HG02571 (cell line): Measurements from ENCODE around the gene ASS1.

Experiments
- ATAC-seq: cut with Tn5 transposase; IDR thresholded peaks from one replicate; pipeline ENCODE4 v1.9.1; 2021; ENCODE audit warnings: mild to moderate bottlenecking, moderate library complexity; ENCODE audit not compliant: unreplicated experiment

ASS1 gene

GRCh38 chr9:130491830-130492482 is 47.2 kb downstream of the ASS1 start:
- no peak for ATAC-seq

- ATAC-seq = no peak
These were observed 48.3 kb downstream of the ASS1 start for GRCh38 chr9:130493021-130493420.

GRCh38 chr9:130493476-130493875 is 48.7 kb downstream of the ASS1 start:
- no peak for ATAC-seq

DNA sequence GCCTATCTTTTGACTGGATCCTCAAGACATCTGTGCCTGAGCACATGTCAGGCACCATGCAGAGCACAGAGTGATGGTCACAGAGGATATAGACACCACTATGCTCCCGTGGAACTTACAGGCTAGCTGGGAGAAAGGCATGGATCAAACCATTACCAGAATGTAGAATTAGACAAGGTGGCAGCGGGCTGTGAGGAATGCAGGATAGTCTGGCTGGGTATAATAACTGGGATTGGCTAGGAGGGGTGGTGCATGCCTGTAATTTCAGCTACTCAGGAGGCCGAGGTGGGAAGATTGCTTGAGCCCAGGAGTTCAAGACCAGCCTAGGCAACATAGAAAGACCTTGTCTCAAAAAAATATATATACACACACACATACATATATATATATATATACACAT is 50.3 kb downstream of the ASS1 start:
- no peak for ATAC-seq

DNA sequence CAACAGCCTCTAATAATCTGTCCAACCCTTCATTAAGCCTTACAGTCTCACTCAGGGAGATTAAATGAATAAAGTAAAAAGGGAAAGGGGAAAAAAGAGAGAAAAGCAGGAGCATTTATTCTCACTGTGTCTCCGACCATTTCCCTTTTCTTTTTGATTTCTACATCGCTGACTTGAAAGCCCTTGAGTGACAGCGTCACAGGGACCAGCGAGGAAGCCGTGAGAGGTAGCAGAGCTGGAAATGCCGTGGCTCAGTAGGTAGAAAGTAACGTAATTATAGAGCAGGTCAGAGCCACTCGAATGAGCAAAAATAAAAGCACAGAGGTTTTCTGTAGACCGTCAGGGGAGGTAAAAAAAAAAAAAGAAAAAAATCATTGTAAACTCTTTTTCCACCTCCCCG is 52.4 kb downstream of the ASS1 start:
- ATAC-seq = no peak

GRCh38 chr9:130498298-130498917 is 53.6 kb downstream of the ASS1 start:
- ATAC-seq = no peak

DNA sequence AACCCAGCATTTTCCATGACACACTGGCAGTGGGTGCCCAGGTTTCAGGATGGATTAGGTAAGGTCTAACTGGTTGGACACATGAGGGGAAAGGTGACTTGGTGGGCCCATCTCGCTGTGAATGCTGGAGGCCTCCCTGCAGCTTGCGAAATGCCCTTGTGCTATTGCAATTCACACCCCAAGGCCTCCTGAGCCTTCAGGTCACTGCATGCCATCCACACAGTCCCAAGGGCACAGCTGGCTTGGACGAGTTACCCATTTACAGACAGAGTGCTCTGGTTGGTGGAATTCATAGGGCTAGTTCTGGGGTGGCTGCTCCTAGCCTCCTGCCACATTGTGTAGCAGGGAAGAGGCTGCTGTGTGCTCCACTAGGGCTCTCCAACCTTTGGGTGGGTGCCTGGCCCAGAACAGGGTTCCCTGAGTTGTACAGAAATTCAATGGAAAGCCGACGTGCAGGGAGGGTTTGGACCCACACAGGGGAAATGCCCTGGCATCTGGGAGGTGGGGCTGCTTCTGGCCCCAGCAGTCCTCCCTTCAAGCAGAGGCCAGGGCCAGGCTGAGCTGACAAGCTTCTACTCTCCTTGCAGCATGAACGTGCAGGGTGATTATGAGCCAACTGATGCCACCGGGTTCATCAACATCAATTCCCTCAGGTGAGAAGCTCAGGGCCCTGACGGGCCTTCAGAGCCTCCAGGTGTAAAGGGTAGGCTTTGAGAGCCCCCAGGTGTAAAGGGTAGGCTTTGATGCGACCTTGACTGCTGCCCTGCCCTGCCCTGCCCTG is 54.3 kb downstream of the ASS1 start:
- no peak for ATAC-seq

GRCh38 chr9:130499804-130500263 is 55.1 kb downstream of the ASS1 start:
- no peak for ATAC-seq

- no peak for ATAC-seq
These were observed 55.8 kb downstream of the ASS1 start for GRCh38 chr9:130500340-130501180.

DNA sequence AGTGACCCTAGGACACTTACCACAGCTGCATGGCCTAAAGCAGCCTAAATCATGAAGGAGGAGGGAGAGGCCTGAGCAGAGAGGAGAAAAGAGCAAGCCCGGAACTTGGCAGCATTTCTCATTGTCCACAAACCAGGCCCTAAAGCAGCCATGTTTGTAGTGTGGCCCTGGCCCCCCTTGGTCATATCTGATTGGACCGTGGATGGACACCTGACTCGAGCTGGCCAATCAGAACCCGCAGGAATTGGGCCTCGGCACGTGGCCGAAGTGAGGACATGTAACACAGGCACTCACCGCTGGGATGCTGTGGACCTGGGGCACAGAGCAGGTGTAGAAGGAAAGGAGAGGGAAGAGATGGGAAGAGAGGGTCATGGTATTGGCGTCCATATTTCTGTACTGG is 56.9 kb downstream of the ASS1 start:
- ATAC-seq = no peak

DNA sequence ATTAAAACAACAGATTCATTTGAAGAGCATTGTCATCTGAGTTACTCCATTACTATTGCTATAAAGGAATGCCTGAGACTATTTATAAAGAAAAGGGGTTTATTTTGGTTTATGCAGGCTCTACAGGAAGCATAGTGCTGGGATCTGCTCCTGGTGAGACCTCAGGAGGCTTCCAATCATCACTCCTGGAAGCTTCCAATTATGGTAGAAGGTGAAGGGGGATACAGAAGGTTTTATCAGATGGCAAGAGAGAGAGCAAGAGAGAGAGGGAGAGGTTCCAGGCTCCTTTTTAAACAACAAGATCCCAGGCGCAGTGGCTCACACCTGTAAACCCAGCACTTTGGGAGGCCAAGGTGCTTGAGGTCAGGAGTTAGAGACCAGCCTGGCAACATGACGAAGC is 63.5 kb downstream of the ASS1 start:
- ATAC-seq = no peak

- no peak for ATAC-seq
These were observed 67.4 kb downstream of the ASS1 start for GRCh38 chr9:130512199-130512598.

DNA sequence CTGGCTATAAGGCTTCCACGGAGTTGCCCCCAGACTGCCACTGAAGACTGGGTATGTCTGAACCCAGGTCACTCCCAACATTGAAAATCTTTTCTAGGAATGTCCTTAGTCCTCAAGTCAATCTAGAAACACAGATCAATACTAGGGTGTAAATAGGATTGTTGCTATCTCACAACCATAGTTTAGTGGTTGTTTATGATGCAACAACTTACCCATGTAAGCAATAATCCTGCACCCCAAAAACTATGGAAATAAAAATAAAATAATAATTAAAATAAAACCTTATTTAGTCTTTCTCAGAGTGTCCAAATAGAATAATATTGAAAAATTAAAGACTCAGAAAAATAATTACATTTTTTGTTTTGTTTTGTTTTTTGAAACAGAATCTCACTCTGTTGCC is 68.3 kb downstream of the ASS1 start:
- no peak for ATAC-seq

DNA sequence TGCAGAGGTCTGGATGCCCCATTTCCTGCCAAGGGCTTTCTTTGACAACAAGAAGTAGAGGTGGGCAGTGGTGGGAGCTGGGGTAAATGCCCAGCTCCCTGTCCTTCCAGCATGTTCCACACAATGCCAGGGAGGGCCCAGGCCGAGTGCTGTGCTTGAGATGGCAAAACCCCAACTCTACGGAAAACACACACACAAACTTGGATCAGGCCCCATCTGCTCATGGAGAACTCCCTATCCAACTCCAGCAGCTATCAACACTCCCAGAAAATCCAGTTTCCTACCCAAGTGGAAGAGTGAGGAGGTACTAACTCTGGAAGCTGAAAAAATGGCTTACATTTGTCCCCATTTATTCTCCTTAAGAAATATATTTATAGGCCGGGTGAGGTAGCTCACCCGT is 73.5 kb downstream of the ASS1 start:
- no peak for ATAC-seq

DNA sequence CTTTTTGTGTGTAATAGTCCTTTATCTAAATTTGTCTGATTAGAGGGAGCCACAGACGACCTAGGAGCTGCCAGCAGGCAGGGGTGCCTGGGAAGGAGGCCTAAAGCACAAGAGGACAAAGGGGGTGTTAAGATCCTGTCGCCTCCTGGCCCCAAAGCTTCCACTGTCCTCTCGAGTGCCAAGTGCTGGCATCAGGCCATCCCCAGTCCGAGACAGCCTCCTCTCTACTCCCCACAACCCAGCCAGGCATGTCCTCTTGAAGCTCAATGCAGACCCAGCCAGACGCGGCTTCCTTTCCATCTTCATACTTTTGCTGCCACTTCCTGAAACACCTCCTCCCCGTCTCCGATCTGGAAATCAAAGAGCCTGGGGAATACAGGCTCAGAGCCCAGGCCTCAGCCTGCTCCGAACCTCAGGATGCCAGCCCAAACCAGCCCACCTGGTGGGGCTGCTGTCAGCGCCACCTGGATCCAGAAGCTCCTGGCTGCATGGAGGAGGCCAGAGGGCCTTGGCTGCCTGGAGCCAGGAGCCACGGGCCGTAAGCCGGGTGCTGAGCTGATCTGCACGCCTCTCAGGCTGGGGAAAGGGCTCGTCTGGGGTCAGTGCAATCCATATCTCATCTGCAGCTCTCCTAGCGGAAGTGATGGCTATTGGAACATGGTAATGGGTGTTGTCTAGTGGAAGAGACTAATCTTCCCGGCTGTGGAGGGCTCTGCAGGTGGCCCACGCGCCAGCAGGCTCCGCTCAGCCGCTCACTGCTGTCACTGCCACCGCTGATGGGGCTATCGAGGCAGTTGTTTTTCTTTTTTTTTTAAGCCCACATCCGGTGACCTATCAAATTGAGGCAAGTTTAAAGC is 74.4 kb downstream of the ASS1 start:
- no peak for ATAC-seq

DNA sequence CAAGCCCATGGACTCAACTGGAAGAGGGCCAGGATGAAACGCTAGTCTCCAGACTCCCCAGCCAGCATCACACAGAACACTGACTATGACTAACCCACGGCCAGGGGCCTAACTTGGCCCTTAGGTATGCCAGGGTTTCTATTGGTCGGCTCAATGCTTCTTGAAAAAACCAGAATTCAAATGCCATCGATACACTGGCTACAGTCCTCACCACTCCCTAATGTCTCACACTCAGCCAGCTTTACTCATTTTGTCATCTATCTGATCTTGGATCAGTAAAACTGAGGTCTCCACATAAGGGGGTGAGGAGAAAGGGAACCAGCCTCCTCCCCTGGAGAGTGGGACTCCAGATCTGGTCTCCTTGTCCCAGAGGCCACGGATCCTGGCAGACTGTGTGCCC is 75.2 kb downstream of the ASS1 start:
- ATAC-seq = no peak

- no peak for ATAC-seq
These were observed 77.0 kb downstream of the ASS1 start for GRCh38 chr9:130521715-130522114.

DNA sequence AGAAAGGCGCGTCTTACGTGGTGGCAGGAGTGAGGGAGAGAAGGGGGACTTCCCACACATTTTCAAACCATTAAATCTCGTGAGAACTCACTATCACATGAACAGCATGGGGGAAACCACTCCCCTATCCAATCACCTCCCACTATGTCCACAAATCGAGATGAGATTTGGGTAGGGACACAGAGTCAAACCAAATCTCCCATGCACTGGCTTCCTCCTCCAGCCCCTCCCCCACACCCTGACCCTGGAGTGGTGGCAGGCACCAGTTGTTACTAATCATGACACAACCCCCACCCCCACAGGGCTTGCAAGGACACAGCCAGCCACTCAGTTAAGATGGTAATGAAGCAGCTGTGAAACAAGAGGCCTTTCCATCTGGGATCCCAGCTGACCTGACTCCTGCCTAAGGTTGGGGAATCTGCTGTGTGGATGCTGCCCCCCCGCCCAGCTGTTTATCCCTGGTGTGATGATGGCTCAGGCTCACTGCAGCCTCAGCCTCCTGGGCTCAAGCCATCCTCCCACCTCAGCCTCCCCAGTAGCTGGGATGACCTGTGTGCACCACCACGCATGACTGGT is 77.6 kb downstream of the ASS1 start:
- ATAC-seq = no peak

DNA sequence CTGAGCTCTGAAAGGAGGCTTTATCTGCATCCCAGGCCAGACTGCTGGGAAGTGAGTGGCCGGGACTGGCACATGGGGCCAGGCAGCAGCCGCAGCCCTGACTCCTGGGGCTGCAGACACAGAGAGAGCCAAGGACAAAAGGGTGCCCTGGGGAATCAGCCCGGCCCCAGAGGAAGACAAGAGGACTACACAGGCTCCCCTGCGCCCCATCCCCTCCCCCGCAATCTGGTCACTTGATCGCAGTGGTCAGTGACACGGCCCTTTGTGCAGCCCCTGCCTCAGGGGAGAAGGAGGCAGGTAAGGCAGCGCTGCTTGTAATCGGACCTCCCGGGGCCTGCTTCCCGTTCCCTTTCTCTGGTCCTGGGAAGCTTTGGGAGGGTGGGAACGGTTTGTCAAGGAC is 79.2 kb downstream of the ASS1 start:
- ATAC-seq = no peak
